Measurements from ENCODE around the gene KIF13A. TPM values are rescaled to one million over a fixed set of nuclear protein-coding genes. Genes with fewer than 3 reads are reported as not detected.

Gene KIF13A
- total RNA-seq, 2 donors from 2014 or later, result 35.3 to 45.0 TPM

DNA sequence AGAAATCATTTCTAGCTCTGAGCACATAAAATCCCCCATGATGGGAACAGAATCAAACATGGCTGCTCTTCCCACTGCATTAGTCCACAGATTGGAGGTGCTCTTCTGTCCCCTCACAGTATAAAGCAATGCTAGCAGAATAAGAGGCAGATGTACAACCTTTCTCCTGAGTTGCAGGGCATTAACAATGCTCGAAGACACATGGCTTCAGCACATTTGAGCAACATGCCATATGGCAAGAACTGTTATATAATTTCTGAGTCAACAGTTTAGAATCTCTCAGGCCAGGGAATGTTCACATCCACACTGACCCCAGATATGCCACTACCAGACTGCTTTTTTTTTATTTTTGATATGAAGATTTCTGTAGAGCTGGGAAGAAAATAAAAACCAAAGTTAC is 119.6 kb downstream of the KIF13A start:
- DNase-seq, result no peak
- Histone ChIP-seq H3K9ac (ENCODE audit: extremely low read depth, low read length, poor library complexity, severe bottlenecking) (no peak overlapping the region), H3K27me3 (ENCODE audit: control insufficient read depth, insufficient read depth, low read length, poor library complexity, severe bottlenecking) (no peaks in the 10 kb centered on the region), H3K4me1 (ENCODE audit: control insufficient read depth, insufficient read depth, low read length) (no peaks in the 10 kb centered on the region), H3K27ac (ENCODE audit: low read depth, low read length) (no peak overlapping the region), H3K4me3 (ENCODE audit: low read length) (no peak overlapping the region), H3K36me3 (ENCODE audit: control insufficient read depth, insufficient read depth, low read length) (peaks cover 11% of the 10 kb centered on the region), H3K9me3 (ENCODE audit: control insufficient read depth, low read length) (no peaks in the 10 kb centered on the region)
- Mint-ChIP-seq H3K36me3 (ENCODE audit: low read depth) (peaks cover 5% of the 10 kb centered on the region), H3K27ac (no peak overlapping the region), H3K9me3 (no peaks in the 10 kb centered on the region), H3K27me3 (ENCODE audit: insufficient read depth) (no peaks in the 10 kb centered on the region), H3K4me1 (peaks cover 9% of the 10 kb centered on the region), H3K4me3 (no peak overlapping the region)
- TF ChIP-seq, protein P1, sequence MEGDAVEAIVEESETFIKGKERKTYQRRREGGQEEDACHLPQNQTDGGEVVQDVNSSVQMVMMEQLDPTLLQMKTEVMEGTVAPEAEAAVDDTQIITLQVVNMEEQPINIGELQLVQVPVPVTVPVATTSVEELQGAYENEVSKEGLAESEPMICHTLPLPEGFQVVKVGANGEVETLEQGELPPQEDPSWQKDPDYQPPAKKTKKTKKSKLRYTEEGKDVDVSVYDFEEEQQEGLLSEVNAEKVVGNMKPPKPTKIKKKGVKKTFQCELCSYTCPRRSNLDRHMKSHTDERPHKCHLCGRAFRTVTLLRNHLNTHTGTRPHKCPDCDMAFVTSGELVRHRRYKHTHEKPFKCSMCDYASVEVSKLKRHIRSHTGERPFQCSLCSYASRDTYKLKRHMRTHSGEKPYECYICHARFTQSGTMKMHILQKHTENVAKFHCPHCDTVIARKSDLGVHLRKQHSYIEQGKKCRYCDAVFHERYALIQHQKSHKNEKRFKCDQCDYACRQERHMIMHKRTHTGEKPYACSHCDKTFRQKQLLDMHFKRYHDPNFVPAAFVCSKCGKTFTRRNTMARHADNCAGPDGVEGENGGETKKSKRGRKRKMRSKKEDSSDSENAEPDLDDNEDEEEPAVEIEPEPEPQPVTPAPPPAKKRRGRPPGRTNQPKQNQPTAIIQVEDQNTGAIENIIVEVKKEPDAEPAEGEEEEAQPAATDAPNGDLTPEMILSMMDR (conservative IDR thresholded peaks at IDR 0.05), result no peak
- WGBS, 2 experiments (ENCODE audit: insufficient coverage in 1 of 2, insufficient read length in 1 of 2), result 86 to 93% methylated on average over 1 of the region's 1 CpG

DNA sequence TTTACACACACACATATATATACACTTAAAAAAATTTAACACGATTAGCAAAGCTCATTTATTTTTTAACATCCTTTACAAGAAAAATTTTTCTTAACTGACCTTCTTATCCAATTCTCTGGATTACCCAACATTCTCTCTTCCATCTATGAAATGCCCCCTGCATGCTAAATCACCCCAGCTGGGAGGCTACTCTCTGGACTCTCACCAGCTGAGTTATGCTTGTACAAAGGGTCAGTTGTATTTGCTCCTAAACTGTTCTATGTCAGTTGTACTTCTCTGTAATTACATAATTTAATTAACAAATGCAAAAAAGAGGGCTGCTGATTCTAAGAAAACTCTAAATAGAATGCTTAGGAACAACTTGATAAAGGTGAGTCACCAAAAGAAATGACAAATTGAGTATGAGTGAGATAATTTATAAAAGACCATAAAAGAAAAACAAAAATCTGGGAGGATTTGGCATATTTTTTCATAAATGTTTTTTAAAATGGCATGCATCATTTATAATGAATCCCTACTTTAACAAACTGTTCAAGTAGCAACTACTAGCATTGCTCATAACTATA is 120.5 kb downstream of the KIF13A start:
- Histone ChIP-seq H3K27me3 (ENCODE audit: control insufficient read depth, insufficient read depth, low read length, poor library complexity, severe bottlenecking) (no peaks in the 10 kb centered on the region), H3K9ac (ENCODE audit: extremely low read depth, low read length, poor library complexity, severe bottlenecking) (no peak overlapping the region), H3K9me3 (ENCODE audit: control insufficient read depth, low read length) (no peaks in the 10 kb centered on the region), H3K27ac (ENCODE audit: low read depth, low read length) (no peak overlapping the region), H3K36me3 (ENCODE audit: control insufficient read depth, insufficient read depth, low read length) (peaks cover 2% of the 10 kb centered on the region), H3K4me3 (ENCODE audit: low read length) (no peak overlapping the region), H3K4me1 (ENCODE audit: control insufficient read depth, insufficient read depth, low read length) (no peaks in the 10 kb centered on the region)
- TF ChIP-seq, protein P1 (conservative IDR thresholded peaks at IDR 0.05), result no peak
- no peaks in the 10 kb centered on the region for H3K27me3 Mint-ChIP-seq (ENCODE audit: insufficient read depth)
- DNase-seq, result no peak
- no peak overlapping the region for H3K27ac Mint-ChIP-seq
- H3K4me1 Mint-ChIP-seq, result peaks cover 9% of the 10 kb centered on the region
- H3K36me3 Mint-ChIP-seq (ENCODE audit: low read depth), result peaks cover 5% of the 10 kb centered on the region
- no peaks in the 10 kb centered on the region for H3K9me3 Mint-ChIP-seq
- WGBS, 2 experiments (ENCODE audit: insufficient coverage in 1 of 2, insufficient read length in 1 of 2), result 88 to 92% methylated on average over 1 of the region's 1 CpG
- no peak overlapping the region for H3K4me3 Mint-ChIP-seq

DNA sequence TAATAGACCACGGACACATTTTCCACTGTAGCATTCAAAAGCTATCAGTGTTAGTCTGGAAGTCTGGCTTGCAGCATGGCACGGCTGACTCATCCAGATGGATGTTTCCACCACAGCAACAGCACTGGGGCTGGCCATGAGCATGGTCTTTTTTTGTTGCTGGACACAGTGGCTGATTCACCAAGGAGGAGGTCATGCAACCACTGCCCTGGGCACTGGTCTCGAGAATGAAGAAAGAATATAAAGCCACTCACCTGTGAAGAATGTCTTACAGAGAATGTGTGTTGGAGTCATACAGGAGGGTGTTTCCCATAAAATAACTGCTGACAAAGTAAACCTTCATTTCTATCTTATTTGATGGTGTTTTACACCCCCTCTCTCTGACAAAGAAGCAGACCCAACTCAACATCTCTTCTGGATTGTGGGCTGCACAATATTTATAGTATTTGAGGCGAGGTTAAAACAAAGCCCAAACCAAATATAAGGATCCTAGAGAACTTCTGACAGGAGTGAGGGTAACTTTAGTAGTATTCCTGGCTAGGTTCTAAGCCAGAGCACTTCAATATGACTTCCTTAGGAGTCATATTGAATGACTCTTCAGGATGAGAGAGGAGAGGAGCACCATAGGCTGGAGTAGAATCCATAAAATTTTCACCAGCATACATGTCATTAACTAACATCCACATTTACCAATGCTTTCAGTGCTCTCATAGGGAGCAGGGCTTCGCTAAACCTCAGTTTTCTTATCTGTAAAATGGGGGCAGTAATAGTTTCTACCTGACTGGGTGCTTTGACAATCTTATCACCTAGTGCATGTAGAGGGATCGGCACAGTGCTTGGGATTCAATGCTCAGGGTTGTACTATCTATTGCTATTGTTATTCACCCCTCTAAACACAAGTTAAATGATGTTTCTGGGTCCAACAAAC is 121.4 kb downstream of the KIF13A start:
- Mint-ChIP-seq H3K4me1 (peaks cover 11% of the 10 kb centered on the region), H3K4me3 (no peak overlapping the region), H3K27me3 (ENCODE audit: insufficient read depth) (no peaks in the 10 kb centered on the region), H3K9me3 (no peaks in the 10 kb centered on the region), H3K27ac (no peak overlapping the region), H3K36me3 (ENCODE audit: low read depth) (peaks cover 2% of the 10 kb centered on the region)
- no peak overlapping the region for H3K27ac ChIP-seq (ENCODE audit: low read depth, low read length)
- H3K27me3 ChIP-seq (ENCODE audit: control insufficient read depth, insufficient read depth, low read length, poor library complexity, severe bottlenecking), result no peaks in the 10 kb centered on the region
- H3K4me3 ChIP-seq (ENCODE audit: low read length), result no peak overlapping the region
- no peak overlapping the region for H3K9ac ChIP-seq (ENCODE audit: extremely low read depth, low read length, poor library complexity, severe bottlenecking)
- TF ChIP-seq, protein P1 (conservative IDR thresholded peaks at IDR 0.05), result no peak
- no peaks in the 10 kb centered on the region for H3K4me1 ChIP-seq (ENCODE audit: control insufficient read depth, insufficient read depth, low read length)
- no peak for DNase-seq
- H3K36me3 ChIP-seq (ENCODE audit: control insufficient read depth, insufficient read depth, low read length), result no peaks in the 10 kb centered on the region
- 81 to 89% methylated on average over 3 to 6 of the region's 6 CpGs for WGBS, 2 experiments (ENCODE audit: insufficient coverage in 1 of 2, insufficient read length in 1 of 2)
- no peaks in the 10 kb centered on the region for H3K9me3 ChIP-seq (ENCODE audit: control insufficient read depth, low read length)

Data from endodermal cell (in vitro differentiated cells).